Measurements from ENCODE around the gene CAPN12.

GRCh38 chr19:38729653-38730469 is 14.4 kb downstream of the CAPN12 start:
- TF ChIP-seq CTCF (conservative IDR thresholded peaks at IDR 0.05; ENCODE audit: low read depth in 2 of 2) (peak; percentile 78 to 96), POLR2AphosphoS5 (IDR thresholded peaks at IDR 0.05; ENCODE audit: low read depth) (peak; percentile 30; the same call in 1 of the 2 replicates), REST (IDR thresholded peaks at IDR 0.05; ENCODE audit: unreplicated experiment) (no peak), EZH2 (IDR thresholded peaks at IDR 0.05; ENCODE audit: low read depth, unreplicated experiment) (no peak), ETS1 (IDR thresholded peaks at IDR 0.05) (no peak), EZH2phosphoT487 (IDR thresholded peaks at IDR 0.05; ENCODE audit: unreplicated experiment) (no peak), JUNB (IDR thresholded peaks at IDR 0.05; ENCODE audit: unreplicated experiment) (no peak), CREB1 (CRISPR knock-in tag; IDR thresholded peaks at IDR 0.05; ENCODE audit: low read depth) (no peak), NANOG (IDR thresholded peaks at IDR 0.05; ENCODE audit: borderline replicate concordance) (no peak), ZNF462 (CRISPR knock-in tag; IDR thresholded peaks at IDR 0.05) (no peak), STAT1 (IDR thresholded peaks at IDR 0.05; ENCODE audit: unreplicated experiment) (no peak), ZNF114 (CRISPR knock-in tag; IDR thresholded peaks at IDR 0.05) (no peak), ZNF331 (CRISPR knock-in tag; IDR thresholded peaks at IDR 0.05; ENCODE audit: low read depth) (no peak)
